SK-N-SH (cell line): ENCODE data around the gene FIGNL1.

ENCODE experiments used
- EP300 ChIP-seq, 2 experiments: IDR thresholded peaks; 2 replicates each; pipeline versions ENCODE4 v1.4.0 to v1.6.1; 2012; ENCODE audit warnings: borderline replicate concordance in 1 of 2, low read depth in 1 of 2, low read length in 1 of 2
- EZH2phosphoT487 ChIP-seq: fragments of 200-600 bp; sonication (generic); IDR thresholded peaks from 2 replicates; pipeline ENCODE4 v1.6.1; 2017; ENCODE audit warnings: low read depth, mixed run types, mild to moderate bottlenecking, antibody characterized with exemption, moderate library complexity, borderline replicate concordance
- FOXM1 ChIP-seq: IDR thresholded peaks from 2 replicates; pipeline ENCODE4 v1.4.0; 2012; ENCODE audit warnings: low read depth, mild to moderate bottlenecking
- GABPA ChIP-seq: IDR thresholded peaks from 2 replicates; pipeline ENCODE4 v1.4.0; 2012; ENCODE audit warnings: low read depth, mild to moderate bottlenecking
- POLR2AphosphoS5 ChIP-seq: IDR thresholded peaks from 2 replicates; pipeline ENCODE4 v1.6.1; 2012; ENCODE audit warnings: low read depth, low read length
- RAD21 ChIP-seq: IDR thresholded peaks from 2 replicates; pipeline ENCODE4 v1.6.1; 2012; ENCODE audit warnings: mild to moderate bottlenecking, low read length
- RCOR1 ChIP-seq: fragments of 150-350 bp; IDR thresholded peaks from 2 replicates; pipeline ENCODE4 v1.6.1; 2017; ENCODE audit warnings: antibody characterized with exemption, low read length
- TAF1 ChIP-seq: IDR thresholded peaks from 2 replicates; pipeline ENCODE4 v1.6.1; 2012; ENCODE audit warnings: low read depth, mild to moderate bottlenecking, low read length, moderate library complexity, borderline replicate concordance
- YY1 ChIP-seq: IDR thresholded peaks from 2 replicates; pipeline ENCODE4 v1.4.0; 2012; ENCODE audit warnings: low read depth, mild to moderate bottlenecking
- TF ChIP-seq, protein P1 (sequence below): fragments of 200-600 bp; sonication (generic); IDR thresholded peaks from 2 replicates; pipeline ENCODE4 v1.6.1; 2017; ENCODE audit warnings: antibody characterized with exemption, mild to moderate bottlenecking, moderate library complexity
- TF ChIP-seq, protein P2 (sequence below): IDR thresholded peaks from 2 replicates; pipeline ENCODE4 v1.4.0; 2012; ENCODE audit warnings: low read depth, borderline replicate concordance
- TF ChIP-seq, protein P3 (sequence below): IDR thresholded peaks from 2 replicates; pipeline ENCODE4 v1.6.1; 2012; ENCODE audit warnings: mild to moderate bottlenecking, low read depth, low read length, moderate library complexity
- TF ChIP-seq, protein P4 (sequence below): IDR thresholded peaks from 2 replicates; pipeline ENCODE4 v1.4.0; 2012; ENCODE audit warnings: low read depth

DNA sequence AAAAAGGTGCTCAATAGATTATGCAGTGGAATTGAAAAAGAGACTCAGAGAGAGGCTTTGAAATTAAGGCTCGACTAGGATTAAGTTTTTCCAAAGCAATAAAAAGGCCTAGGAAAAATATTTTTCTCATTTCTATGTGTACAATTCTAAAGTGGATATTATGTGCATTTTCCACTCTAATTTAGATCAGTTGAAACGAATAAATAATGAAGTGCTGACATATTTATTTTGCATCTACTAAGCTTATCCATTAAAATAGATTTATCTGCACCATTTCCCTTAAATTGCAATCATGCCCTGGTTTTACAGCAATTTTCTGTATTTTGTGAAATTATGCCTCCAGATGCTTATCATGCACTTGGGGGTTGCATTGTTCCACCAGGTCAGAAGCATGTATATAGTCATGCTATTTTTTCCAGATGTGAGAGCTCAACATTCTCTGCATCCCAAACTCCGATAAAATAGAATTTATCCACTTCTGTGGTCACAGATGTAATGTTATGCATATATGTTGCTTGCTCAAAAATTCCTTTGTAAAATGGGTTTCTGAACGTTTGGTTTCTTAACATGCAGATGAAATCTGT lies 18.3 kb downstream of the FIGNL1 start:
- TF ChIP-seq, protein P1, sequence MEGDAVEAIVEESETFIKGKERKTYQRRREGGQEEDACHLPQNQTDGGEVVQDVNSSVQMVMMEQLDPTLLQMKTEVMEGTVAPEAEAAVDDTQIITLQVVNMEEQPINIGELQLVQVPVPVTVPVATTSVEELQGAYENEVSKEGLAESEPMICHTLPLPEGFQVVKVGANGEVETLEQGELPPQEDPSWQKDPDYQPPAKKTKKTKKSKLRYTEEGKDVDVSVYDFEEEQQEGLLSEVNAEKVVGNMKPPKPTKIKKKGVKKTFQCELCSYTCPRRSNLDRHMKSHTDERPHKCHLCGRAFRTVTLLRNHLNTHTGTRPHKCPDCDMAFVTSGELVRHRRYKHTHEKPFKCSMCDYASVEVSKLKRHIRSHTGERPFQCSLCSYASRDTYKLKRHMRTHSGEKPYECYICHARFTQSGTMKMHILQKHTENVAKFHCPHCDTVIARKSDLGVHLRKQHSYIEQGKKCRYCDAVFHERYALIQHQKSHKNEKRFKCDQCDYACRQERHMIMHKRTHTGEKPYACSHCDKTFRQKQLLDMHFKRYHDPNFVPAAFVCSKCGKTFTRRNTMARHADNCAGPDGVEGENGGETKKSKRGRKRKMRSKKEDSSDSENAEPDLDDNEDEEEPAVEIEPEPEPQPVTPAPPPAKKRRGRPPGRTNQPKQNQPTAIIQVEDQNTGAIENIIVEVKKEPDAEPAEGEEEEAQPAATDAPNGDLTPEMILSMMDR: no peak
- TF ChIP-seq POLR2AphosphoS5 (no peak), TAF1 (no peak), GABPA (no peak), YY1 (no peak), EP300 (IDR thresholded peaks at IDR 0.05; ENCODE audit: borderline replicate concordance in 1 of 2, low read depth in 1 of 2, low read length in 1 of 2) (peak in 1 of 2 experiments; percentile 45; a peak in 1 of 4 replicates), EZH2phosphoT487 (no peak), RCOR1 (peak; percentile 77; the same call in 1 of the 2 replicates), FOXM1 (no peak), RAD21 (no peak)
- TF ChIP-seq, protein P2, sequence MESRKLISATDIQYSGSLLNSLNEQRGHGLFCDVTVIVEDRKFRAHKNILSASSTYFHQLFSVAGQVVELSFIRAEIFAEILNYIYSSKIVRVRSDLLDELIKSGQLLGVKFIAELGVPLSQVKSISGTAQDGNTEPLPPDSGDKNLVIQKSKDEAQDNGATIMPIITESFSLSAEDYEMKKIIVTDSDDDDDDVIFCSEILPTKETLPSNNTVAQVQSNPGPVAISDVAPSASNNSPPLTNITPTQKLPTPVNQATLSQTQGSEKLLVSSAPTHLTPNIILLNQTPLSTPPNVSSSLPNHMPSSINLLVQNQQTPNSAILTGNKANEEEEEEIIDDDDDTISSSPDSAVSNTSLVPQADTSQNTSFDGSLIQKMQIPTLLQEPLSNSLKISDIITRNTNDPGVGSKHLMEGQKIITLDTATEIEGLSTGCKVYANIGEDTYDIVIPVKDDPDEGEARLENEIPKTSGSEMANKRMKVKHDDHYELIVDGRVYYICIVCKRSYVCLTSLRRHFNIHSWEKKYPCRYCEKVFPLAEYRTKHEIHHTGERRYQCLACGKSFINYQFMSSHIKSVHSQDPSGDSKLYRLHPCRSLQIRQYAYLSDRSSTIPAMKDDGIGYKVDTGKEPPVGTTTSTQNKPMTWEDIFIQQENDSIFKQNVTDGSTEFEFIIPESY: no peak
- TF ChIP-seq, protein P3, sequence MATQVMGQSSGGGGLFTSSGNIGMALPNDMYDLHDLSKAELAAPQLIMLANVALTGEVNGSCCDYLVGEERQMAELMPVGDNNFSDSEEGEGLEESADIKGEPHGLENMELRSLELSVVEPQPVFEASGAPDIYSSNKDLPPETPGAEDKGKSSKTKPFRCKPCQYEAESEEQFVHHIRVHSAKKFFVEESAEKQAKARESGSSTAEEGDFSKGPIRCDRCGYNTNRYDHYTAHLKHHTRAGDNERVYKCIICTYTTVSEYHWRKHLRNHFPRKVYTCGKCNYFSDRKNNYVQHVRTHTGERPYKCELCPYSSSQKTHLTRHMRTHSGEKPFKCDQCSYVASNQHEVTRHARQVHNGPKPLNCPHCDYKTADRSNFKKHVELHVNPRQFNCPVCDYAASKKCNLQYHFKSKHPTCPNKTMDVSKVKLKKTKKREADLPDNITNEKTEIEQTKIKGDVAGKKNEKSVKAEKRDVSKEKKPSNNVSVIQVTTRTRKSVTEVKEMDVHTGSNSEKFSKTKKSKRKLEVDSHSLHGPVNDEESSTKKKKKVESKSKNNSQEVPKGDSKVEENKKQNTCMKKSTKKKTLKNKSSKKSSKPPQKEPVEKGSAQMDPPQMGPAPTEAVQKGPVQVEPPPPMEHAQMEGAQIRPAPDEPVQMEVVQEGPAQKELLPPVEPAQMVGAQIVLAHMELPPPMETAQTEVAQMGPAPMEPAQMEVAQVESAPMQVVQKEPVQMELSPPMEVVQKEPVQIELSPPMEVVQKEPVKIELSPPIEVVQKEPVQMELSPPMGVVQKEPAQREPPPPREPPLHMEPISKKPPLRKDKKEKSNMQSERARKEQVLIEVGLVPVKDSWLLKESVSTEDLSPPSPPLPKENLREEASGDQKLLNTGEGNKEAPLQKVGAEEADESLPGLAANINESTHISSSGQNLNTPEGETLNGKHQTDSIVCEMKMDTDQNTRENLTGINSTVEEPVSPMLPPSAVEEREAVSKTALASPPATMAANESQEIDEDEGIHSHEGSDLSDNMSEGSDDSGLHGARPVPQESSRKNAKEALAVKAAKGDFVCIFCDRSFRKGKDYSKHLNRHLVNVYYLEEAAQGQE: no peak
- TF ChIP-seq, protein P4, sequence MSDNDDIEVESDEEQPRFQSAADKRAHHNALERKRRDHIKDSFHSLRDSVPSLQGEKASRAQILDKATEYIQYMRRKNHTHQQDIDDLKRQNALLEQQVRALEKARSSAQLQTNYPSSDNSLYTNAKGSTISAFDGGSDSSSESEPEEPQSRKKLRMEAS: no peak
